Epithelial cell of alveolus of lung (primary cell): ENCODE results near the gene LTBP4. TPM values are rescaled to one million over a fixed set of nuclear protein-coding genes. Genes with fewer than 3 reads are reported as not detected.

Experiments used
- total RNA-seq: library from RNA; depleted of rRNA; stranded (reverse); fragments of >200 nt; gene quantifications from 2 replicates; pipeline ENCODE4 v1.2.1, GENCODE V29; 2015

Gene LTBP4, protein sequence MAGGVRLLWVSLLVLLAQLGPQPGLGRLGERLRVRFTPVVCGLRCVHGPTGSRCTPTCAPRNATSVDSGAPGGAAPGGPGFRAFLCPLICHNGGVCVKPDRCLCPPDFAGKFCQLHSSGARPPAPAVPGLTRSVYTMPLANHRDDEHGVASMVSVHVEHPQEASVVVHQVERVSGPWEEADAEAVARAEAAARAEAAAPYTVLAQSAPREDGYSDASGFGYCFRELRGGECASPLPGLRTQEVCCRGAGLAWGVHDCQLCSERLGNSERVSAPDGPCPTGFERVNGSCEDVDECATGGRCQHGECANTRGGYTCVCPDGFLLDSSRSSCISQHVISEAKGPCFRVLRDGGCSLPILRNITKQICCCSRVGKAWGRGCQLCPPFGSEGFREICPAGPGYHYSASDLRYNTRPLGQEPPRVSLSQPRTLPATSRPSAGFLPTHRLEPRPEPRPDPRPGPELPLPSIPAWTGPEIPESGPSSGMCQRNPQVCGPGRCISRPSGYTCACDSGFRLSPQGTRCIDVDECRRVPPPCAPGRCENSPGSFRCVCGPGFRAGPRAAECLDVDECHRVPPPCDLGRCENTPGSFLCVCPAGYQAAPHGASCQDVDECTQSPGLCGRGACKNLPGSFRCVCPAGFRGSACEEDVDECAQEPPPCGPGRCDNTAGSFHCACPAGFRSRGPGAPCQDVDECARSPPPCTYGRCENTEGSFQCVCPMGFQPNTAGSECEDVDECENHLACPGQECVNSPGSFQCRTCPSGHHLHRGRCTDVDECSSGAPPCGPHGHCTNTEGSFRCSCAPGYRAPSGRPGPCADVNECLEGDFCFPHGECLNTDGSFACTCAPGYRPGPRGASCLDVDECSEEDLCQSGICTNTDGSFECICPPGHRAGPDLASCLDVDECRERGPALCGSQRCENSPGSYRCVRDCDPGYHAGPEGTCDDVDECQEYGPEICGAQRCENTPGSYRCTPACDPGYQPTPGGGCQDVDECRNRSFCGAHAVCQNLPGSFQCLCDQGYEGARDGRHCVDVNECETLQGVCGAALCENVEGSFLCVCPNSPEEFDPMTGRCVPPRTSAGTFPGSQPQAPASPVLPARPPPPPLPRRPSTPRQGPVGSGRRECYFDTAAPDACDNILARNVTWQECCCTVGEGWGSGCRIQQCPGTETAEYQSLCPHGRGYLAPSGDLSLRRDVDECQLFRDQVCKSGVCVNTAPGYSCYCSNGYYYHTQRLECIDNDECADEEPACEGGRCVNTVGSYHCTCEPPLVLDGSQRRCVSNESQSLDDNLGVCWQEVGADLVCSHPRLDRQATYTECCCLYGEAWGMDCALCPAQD (N-terminal part only)
- total RNA-seq = 78.5 and 278 TPM in 2 replicates

DNA sequence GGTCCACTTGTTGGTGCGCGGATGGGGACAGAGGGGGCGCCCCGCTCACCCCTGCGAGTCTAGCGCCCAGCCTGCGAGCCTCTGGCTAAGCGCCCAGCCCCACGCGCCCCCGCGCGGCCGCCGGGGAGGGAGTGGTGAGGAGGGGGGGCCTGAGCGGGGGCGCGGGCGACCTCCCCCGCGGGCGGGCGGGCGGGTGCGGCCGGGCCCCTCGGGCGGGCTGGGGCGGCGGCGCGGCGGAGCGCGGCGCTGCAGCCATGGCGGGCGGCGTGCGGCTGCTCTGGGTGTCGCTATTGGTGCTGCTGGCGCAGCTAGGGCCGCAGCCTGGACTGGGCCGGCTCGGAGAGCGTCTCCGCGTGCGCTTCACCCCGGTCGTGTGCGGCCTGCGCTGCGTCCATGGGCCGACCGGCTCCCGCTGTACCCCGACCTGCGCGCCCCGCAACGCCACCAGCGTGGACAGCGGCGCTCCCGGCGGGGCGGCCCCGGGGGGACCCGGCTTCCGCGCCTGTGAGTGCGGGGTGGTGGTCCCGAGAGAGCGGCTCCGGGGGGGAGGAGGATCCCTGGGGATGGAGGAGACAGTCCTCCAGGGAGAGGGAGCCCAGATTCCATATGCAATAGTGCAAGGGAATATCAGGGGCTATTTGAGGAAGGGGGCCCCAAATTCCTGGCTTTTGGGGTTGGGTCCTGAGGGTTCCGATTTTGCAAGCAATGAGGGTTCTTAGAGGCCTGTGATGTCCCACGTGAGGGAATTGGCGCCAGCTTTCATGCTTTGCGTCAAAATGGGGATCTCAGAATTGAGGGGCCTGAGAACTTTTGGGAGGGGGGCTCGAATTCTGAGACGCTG is at the start of gene LTBP4:
TSS of gene LTBP4 (plus strand) at position 236 of the 841 bp plus-strand sequence. CDS start at position 255, 19 bp downstream.

DNA sequence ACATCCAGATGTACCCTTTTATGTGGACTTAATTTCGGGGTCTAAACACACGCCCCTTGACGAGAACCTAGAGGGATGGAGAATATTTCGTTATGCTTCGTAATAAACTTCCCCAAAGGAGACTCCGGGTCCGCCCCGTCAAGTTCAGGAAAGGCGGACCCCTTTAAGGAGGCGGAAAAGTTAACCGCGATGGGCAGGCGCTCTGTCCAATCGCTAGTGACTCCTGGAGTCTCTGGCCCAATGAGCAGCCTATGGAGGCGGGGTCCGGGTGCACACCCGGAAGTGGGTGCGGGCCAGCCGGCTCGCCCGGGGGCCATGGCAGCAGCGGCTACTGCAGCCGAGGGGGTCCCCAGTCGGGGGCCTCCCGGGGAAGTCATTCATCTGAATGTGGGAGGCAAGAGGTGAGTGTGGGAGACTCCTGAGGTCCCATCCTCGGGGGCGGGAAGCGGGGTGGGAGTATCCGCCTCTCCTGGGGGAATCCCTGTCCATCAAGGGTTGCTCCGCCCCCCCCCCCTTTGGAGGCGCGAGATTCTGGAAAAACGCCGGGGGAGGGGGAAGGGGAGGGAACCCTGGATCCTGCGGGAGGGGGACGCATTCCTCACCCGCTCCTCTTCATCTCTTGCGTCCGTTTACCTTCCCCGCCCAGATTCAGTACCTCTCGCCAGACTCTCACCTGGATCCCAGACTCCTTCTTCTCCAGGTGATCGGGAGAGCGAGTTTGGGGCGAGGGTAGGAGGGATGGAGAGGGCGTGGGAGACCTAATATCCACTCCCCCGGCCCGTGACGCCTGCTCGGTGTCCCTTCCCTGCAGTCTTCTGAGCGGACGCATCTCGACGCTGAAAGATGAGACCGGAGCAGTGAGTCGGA is 24.4 kb upstream of the LTBP4 start, which contains the start of gene SHKBP1:
TSS of gene SHKBP1 (plus strand) at position 289 of the 867 bp plus-strand sequence. CDS start at position 316, 27 bp downstream.

Other genes with a start within 250 kb of the LTBP4 start
- gene HIPK4, start 211.2 kb upstream of the LTBP4 start, total RNA-seq = under 0.01 TPM in 1 of 2 replicates, not detected in the other
- 2.3 and 2.9 TPM in 2 replicates for gene PRX, start 188.0 kb upstream of the LTBP4 start, total RNA-seq
- 8.5 and 35.7 TPM in 2 replicates for gene SERTAD1, start 175.4 kb upstream of the LTBP4 start, total RNA-seq
- 17.0 and 21.5 TPM in 2 replicates for gene SERTAD3, start 157.0 kb upstream of the LTBP4 start, total RNA-seq
- gene BLVRB, start 135.6 kb upstream of the LTBP4 start, total RNA-seq = 95.0 and 97.1 TPM in 2 replicates
- gene SPTBN4, start 134.4 kb upstream of the LTBP4 start, total RNA-seq = 0.24 and 1.2 TPM in 2 replicates
- 85.1 and 95.4 TPM in 2 replicates for gene SHKBP1, start 24.5 kb upstream of the LTBP4 start, total RNA-seq
- 32.6 and 45.3 TPM in 2 replicates for gene NUMBL, start 89.3 kb downstream of the LTBP4 start, total RNA-seq
- gene COQ8B, start 115.5 kb downstream of the LTBP4 start, total RNA-seq = 23.7 and 48.1 TPM in 2 replicates
- gene ITPKC, start 115.7 kb downstream of the LTBP4 start, total RNA-seq = 13.7 and 19.3 TPM in 2 replicates
- 2.2 and 11.3 TPM in 2 replicates for gene ACTMAP, start 149.1 kb downstream of the LTBP4 start, total RNA-seq
- 132 and 154 TPM in 2 replicates for gene SNRPA, start 149.8 kb downstream of the LTBP4 start, total RNA-seq
- gene MIA, start 174.2 kb downstream of the LTBP4 start, total RNA-seq = 1.8 TPM in 1 of 2 replicates, not detected in the other
- 15.6 and 25.0 TPM in 2 replicates for gene RAB4B, start 176.9 kb downstream of the LTBP4 start, total RNA-seq
- 82.5 and 89.2 TPM in 2 replicates for gene EGLN2, start 197.8 kb downstream of the LTBP4 start, total RNA-seq
- gene CYP2A6, start 249.1 kb downstream of the LTBP4 start, total RNA-seq = not detected in 2 replicates